Measurements from ENCODE around the gene TERT.

Gene TERT

DNA sequence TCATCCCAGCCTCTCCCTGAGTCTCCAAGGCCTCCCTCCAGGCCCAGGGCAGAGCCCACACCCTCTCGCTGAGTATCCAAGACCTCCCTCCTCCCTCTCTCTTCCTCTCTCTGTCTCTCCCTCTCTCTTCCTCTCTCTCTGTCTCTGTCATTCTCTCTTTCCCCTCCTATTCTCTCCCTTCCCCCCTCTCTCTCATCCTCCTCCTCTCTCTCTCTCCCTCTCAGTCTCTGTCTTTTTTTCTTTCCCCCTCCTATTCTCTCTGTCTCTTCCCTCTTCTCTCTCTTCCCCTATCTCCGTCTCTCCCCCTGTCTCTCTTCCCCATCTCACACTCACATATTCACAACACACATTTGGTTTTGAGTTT is 85.4 kb downstream of the TERT start:
- DNase-seq (ENCODE audit: low spot score): no peak
- TF ChIP-seq, protein P1, sequence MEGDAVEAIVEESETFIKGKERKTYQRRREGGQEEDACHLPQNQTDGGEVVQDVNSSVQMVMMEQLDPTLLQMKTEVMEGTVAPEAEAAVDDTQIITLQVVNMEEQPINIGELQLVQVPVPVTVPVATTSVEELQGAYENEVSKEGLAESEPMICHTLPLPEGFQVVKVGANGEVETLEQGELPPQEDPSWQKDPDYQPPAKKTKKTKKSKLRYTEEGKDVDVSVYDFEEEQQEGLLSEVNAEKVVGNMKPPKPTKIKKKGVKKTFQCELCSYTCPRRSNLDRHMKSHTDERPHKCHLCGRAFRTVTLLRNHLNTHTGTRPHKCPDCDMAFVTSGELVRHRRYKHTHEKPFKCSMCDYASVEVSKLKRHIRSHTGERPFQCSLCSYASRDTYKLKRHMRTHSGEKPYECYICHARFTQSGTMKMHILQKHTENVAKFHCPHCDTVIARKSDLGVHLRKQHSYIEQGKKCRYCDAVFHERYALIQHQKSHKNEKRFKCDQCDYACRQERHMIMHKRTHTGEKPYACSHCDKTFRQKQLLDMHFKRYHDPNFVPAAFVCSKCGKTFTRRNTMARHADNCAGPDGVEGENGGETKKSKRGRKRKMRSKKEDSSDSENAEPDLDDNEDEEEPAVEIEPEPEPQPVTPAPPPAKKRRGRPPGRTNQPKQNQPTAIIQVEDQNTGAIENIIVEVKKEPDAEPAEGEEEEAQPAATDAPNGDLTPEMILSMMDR (IDR thresholded peaks at IDR 0.05; ENCODE audit: borderline replicate concordance, control extremely low read depth, extremely low read depth, insufficient read depth, missing control alignments): no peak
- in situ Hi-C loops (cut with MboI; ENCODE audit: low sequenced_read_pairs, unreplicated experiment): no loop called here

DNA sequence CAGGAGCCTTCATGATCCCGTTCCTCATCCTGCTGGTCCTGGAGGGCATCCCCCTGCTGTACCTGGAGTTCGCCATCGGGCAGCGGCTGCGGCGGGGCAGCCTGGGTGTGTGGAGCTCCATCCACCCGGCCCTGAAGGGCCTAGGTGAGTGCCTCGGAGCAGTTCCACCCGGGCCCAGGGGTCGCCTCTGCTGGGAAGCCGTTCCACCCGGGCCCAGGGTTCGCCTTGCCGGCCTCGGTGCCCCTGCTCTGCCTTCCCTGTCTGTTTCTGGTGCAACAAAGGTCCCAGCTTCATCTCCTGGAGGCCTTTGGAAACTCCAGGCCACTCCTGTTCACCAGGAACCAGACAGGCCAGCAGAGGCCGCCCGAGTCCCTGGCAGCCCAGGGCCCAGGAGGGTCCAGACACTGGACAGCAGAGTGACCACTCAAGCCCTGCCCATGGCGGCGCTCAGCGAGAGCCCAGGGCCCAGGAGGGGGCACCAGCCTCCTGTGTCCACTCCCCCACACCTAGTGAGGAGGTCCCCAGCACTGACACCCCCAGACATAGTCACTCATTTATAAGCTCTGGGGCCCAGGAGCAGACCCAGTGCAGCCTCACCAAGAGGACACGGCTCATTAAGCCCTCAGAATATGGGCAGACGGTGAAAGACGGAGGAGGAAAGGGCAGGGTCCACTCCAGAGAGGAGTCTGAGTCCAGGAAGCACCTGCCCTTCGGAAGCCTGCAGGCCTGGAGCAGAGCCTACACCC is 86.0 kb downstream of the TERT start:
- TF ChIP-seq, protein P1 (IDR thresholded peaks at IDR 0.05; ENCODE audit: borderline replicate concordance, control extremely low read depth, extremely low read depth, insufficient read depth, missing control alignments): peak; percentile 16
- DNase-seq (ENCODE audit: low spot score): no peak
- in situ Hi-C loops (cut with MboI; ENCODE audit: low sequenced_read_pairs, unreplicated experiment): no loop called here

DNA sequence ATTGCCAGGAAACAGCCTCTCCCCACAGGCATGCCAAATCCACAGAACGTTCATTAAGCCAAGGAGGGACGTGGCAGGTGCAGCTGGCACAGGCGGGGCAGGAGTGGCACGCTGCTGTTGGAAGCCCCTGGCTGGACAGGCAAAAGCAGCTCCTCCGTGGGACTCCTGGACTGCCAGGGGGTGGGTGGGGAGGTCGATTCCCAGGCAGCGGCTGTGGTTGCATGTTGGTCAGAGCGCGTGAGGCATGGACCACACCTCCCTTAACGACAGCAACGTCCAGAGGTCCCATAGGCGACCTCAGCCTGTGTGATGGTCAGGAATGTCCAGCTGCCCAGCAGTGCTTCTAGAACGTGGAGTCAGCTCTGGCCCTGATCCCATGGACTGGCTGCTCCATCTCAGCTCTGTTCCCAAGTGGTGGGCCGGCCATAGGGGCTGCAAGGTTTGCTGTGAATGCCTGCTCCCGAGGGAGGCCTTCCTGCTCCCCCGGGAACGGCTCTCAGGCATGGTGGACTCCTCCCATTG is 86.6 kb downstream of the TERT start:
- in situ Hi-C loops (cut with MboI; ENCODE audit: low sequenced_read_pairs, unreplicated experiment): no loop called here
- DNase-seq (ENCODE audit: low spot score): no peak
- TF ChIP-seq, protein P1 (IDR thresholded peaks at IDR 0.05; ENCODE audit: borderline replicate concordance, control extremely low read depth, extremely low read depth, insufficient read depth, missing control alignments): no peak

DNA sequence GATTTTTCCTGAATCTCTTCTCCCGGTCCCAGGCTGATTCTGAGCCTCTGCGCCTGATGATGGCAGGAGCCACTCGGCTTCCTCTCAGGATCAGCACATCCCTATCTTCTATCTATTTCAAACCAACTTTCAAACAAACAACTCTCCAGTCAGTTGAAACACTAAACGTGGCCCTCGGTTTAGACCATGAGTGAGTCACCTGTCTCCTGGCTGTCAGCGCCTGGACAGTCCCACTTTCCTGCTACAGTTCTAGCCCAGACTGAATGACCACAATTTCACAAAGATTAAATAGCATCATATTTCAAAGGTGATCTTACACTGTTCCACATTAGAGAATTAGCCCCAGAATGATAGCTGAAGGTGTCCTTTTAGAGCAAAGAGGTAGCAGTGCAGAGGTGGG is 87.3 kb downstream of the TERT start:
- TF ChIP-seq, protein P1 (IDR thresholded peaks at IDR 0.05; ENCODE audit: borderline replicate concordance, control extremely low read depth, extremely low read depth, insufficient read depth, missing control alignments): no peak
- DNase-seq (ENCODE audit: low spot score): no peak
- in situ Hi-C loops (cut with MboI; ENCODE audit: low sequenced_read_pairs, unreplicated experiment): no loop called here

DNA sequence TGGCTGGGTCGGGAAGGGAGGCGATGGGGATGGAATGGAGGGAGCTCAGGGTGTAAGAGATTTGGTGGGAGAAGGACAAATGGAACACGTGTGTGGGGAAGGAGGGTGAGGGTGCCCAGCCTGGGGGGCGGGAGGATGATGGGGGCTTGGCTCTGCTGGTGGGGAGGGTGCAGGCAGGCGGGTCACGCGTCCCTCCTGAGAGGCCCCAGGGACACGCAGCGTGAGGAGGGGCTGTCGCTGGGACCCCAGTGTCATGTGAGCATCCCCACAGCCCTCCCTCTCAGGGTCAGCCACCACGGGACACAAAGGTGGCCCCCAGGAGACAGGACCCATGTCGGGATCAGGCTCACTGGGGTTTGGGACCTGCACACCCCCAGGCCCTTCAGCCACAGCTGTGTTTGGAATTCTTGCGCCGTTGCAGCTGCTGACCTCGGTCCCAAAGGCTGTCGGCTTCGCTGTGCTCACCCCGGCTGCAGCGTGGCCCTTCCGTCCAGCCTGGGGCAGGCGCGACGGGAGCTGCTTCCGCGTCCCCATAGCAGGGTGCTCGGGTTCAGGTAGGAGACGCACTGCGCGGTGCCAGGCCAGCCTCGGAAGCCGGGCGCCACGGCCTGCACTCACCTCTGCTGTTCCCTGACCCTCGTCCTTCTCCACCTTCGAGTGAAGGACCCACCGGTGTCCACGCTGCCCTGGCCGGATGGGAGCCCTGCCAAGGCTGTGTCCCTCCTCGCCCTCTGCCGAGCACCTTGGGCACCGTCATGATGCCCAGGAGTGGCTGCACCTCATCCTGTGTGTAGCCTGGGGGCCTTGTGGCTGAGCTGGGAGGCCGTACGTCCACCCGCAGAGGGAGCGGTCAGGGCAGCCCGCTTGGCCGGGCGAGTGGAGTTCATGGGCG is 88.1 kb downstream of the TERT start:
- TF ChIP-seq, protein P1 (IDR thresholded peaks at IDR 0.05; ENCODE audit: borderline replicate concordance, control extremely low read depth, extremely low read depth, insufficient read depth, missing control alignments): no peak
- no peak for DNase-seq (ENCODE audit: low spot score)
- in situ Hi-C loops (cut with MboI; ENCODE audit: low sequenced_read_pairs, unreplicated experiment): no loop called here

DNA sequence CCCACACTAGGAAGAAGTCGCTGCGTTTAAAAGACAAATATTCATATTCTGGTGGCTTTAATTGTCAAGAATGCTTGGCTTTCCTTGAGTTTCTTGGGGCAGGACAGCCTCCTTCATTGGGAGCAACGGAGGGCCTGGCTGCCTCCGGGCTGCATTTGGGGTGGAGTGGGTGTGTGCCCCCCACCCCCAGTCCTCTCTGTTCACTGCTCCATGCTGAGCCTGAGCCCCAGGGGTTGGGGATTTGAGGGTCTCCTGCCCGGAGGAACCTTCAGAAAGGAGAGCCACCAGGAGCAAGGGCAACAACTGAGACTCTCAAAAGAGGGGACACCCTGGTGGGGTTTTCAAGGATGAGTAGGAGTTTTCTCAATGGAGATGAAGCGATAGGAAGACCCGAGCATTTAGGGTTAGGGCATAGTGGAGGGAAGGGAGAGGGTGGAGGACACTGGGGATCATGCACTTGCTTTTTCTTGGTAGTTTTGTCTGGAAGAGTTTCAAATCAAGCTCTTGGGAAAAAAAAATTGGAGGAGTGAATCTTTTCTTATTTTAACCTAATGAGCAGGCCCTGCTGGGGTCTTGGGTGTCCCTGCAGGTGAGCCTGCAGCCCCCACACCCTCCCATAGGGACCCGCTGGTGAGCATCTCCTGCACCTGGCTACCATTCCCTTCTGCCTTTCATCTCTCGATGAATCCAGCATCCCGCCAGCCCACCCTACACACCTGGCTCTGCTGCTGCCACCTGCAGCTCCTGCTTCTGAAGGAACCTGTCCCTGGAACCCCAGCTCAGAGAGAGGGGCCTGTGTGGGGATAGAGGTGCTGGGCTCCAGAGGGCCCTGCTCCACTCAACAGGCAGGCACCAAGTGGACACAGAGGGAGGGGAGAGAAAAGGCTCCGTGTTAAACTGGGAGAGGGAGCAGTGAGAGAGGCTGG is 89.3 kb downstream of the TERT start:
- in situ Hi-C loops (cut with MboI; ENCODE audit: low sequenced_read_pairs, unreplicated experiment): no loop called here
- TF ChIP-seq, protein P1 (IDR thresholded peaks at IDR 0.05; ENCODE audit: borderline replicate concordance, control extremely low read depth, extremely low read depth, insufficient read depth, missing control alignments): no peak
- DNase-seq (ENCODE audit: low spot score): no peak

All from GM13976 (cell line).